ENCODE results near the gene LRRC8A.
A peak's percentile ranks its signal among the peaks of the same experiment; 100 is the strongest.
"Not testable (repeated sequence)": the region's sequence is repeated elsewhere in the genome, so short reads cannot be mapped to it uniquely, and the experiment has no call there.

Gene LRRC8A

GRCh38 chr9:128946571-128947276, 64.8 kb downstream of the LRRC8A start:
- peak overlapping the region; percentile 72 to 94 (median 92) for H3K4me3 ChIP-seq (ENCODE audit: low read depth in 1 of 5, low read length in 5 of 5)
- peaks cover 0 to 15% (median 6%) of the 10 kb centered on the region in 5 donors for H3K36me3 ChIP-seq (ENCODE audit: control insufficient read depth in 5 of 5, insufficient read depth in 5 of 5, low read length in 5 of 5)
- H3K4me1 ChIP-seq (ENCODE audit: control insufficient read depth in 5 of 5, insufficient read depth in 5 of 5, low read length in 5 of 5), result peaks cover 15 to 51% (median 40%) of the 10 kb centered on the region in 5 donors
- H3K27ac ChIP-seq (ENCODE audit: low read depth, low read length), result peak overlapping the region; percentile 99
- no peaks in the 10 kb centered on the region for H3K27me3 ChIP-seq (ENCODE audit: control insufficient read depth in 5 of 5, insufficient read depth in 4 of 5, low read length in 5 of 5)
- H3K9ac ChIP-seq (ENCODE audit: low read length in 5 of 5), result peak overlapping the region; percentile 48 to 99 (median 91)
- H3K9me3 ChIP-seq (ENCODE audit: control insufficient read depth in 5 of 5, low read length in 5 of 5), result no peaks in the 10 kb centered on the region

- H3K4me3 ChIP-seq (ENCODE audit: low read depth in 1 of 5, low read length in 5 of 5), result peak overlapping the region; percentile 72 to 94 (median 92)
- H3K27ac ChIP-seq (ENCODE audit: low read depth, low read length), result peak overlapping the region; percentile 99
- H3K9me3 ChIP-seq (ENCODE audit: control insufficient read depth in 5 of 5, low read length in 5 of 5), result no peaks in the 10 kb centered on the region
- peaks cover 15 to 46% (median 38%) of the 10 kb centered on the region in 5 donors for H3K4me1 ChIP-seq (ENCODE audit: control insufficient read depth in 5 of 5, insufficient read depth in 5 of 5, low read length in 5 of 5)
- no peaks in the 10 kb centered on the region for H3K27me3 ChIP-seq (ENCODE audit: control insufficient read depth in 5 of 5, insufficient read depth in 4 of 5, low read length in 5 of 5)
- H3K9ac ChIP-seq (ENCODE audit: low read length in 5 of 5), result peak overlapping the region; percentile 48 to 99 (median 91)
- H3K36me3 ChIP-seq (ENCODE audit: control insufficient read depth in 5 of 5, insufficient read depth in 5 of 5, low read length in 5 of 5), result peaks cover 0 to 15% (median 6%) of the 10 kb centered on the region in 5 donors
Measured at GRCh38 chr9:128947277-128947526, 65.3 kb downstream of the LRRC8A start.

DNA sequence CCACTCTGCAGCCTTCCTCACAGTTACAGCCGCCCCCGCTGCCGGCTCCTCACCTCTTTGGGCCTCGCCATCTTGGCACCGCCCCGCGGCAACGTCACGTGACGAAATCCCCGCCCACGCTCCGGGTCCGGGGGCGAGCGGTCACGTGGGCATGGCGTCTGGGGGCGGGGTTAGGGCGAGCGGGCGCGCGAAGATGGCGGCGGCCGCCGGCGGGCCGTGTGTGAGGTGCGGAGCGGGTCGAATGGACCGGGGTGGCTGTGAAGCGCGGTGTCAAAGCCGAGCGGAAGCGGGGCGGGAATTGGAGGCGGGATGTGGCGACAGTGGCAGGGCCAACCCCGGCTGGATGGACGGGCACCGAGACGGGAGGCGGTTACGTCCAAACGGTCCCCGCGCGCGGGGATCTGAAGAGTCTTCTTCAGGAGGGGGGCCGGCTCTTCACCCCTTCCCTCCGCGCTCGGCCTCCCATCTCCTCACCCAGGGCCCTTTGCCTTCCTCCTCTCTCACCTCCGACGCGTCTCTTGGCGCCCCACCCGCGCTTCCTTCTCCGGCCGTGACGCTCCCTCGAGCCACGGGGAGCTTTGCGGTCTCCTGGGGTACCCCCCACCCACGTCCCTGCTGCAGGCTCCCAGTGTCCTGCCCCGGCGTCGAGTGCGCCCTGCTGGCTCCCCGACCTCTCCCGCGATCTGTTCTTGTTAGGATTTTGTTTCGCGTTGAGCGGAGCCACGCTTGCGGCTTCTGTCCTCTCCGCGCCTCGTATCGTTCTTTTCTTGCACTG, 65.8 kb downstream of the LRRC8A start, which contains the start of the genes DOLK and NUP188:
Gene DOLK (minus strand): TSS at position 77 of the 775 bp plus-strand sequence. CDS start 300 bp downstream, outside the sequence.
Gene NUP188 (plus strand): TSS at position 173 of the 775 bp plus-strand sequence. CDS start 21 bp downstream, at position 194.
- peak within 1 kb of the TSS; percentile 99 for H3K27ac ChIP-seq (ENCODE audit: low read depth, low read length)
- no peaks in the 10 kb centered on the region for H3K27me3 ChIP-seq (ENCODE audit: control insufficient read depth in 5 of 5, insufficient read depth in 4 of 5, low read length in 5 of 5)
- H3K9ac ChIP-seq (ENCODE audit: low read length in 5 of 5), result peak within 1 kb of the TSS; percentile 84 to 99 (median 91)
- H3K9me3 ChIP-seq (ENCODE audit: control insufficient read depth in 5 of 5, low read length in 5 of 5), result no peaks in the 10 kb centered on the region
- H3K36me3 ChIP-seq (ENCODE audit: control insufficient read depth in 5 of 5, insufficient read depth in 5 of 5, low read length in 5 of 5), result peaks cover 2 to 20% (median 6%) of the 10 kb centered on the region in 5 donors
- peak within 1 kb of the TSS; percentile 75 to 94 (median 92) for H3K4me3 ChIP-seq (ENCODE audit: low read depth in 1 of 5, low read length in 5 of 5)
- peaks cover 12 to 41% (median 36%) of the 10 kb centered on the region in 5 donors for H3K4me1 ChIP-seq (ENCODE audit: control insufficient read depth in 5 of 5, insufficient read depth in 5 of 5, low read length in 5 of 5)

DNA sequence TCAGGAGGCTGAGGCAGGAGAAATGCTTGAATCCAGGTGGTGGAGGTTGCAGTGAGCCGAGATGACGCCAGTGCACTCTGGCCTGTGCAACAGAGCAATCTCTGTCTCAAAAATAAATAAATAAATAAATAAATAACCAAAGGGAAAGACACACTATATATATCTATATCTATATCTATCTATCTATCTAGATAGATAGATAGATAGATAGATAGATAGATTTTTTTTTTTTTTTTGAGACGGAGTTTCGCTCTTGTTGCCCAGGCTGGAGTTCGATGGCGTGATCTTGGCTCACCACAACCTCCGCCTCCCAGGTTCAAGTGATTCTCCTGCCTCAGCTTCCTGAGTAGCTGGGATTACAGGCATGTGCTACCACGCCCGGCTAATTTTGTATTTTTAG, 79.5 kb downstream of the LRRC8A start:
- not testable (repeated sequence) for H3K9me3 ChIP-seq (ENCODE audit: control insufficient read depth in 5 of 5, low read length in 5 of 5); H3K27me3 ChIP-seq (ENCODE audit: control insufficient read depth in 5 of 5, insufficient read depth in 4 of 5, low read length in 5 of 5); H3K27ac ChIP-seq (ENCODE audit: low read depth, low read length); H3K4me1 ChIP-seq (ENCODE audit: control insufficient read depth in 5 of 5, insufficient read depth in 5 of 5, low read length in 5 of 5); H3K9ac ChIP-seq (ENCODE audit: low read length in 5 of 5); H3K4me3 ChIP-seq (ENCODE audit: low read depth in 1 of 5, low read length in 5 of 5)
- H3K36me3 ChIP-seq (ENCODE audit: control insufficient read depth in 5 of 5, insufficient read depth in 5 of 5, low read length in 5 of 5), result peaks cover 19 to 51% (median 41%) of the 10 kb centered on the region in 5 donors
